NCI-H446 (cell line): Measurements from ENCODE around the gene SMYD3.

Experiments used
- DNase-seq, 2 experiments: peaks; one replicate each; lab custom pipeline; 2025; lab: John Stamatoyannopoulos, UW

The SMYD3 gene

GRCh38 chr1:245871191-245871590 is 635.9 kb downstream of the SMYD3 start:
- no peak for DNase-seq

- no peak for DNase-seq
Observed at GRCh38 chr1:245870698-245871097, 636.4 kb downstream of the SMYD3 start.

- no peak for DNase-seq
Observed at GRCh38 chr1:245869847-245870246, 637.2 kb downstream of the SMYD3 start.

- no peak for DNase-seq
Observed at GRCh38 chr1:245867738-245868137, 639.3 kb downstream of the SMYD3 start.

- DNase-seq: no peak
Observed at GRCh38 chr1:245864872-245865271, 642.2 kb downstream of the SMYD3 start.

- DNase-seq: no peak
Observed at GRCh38 chr1:245863566-245864184, 643.4 kb downstream of the SMYD3 start.

- no peak for DNase-seq
Observed at GRCh38 chr1:245862812-245863540, 644.1 kb downstream of the SMYD3 start.

- peak in 1 of 2 experiments; percentile 48 for DNase-seq
Observed at GRCh38 chr1:245860657-245861544, 646.2 kb downstream of the SMYD3 start.

GRCh38 chr1:245859493-245860114 is 647.5 kb downstream of the SMYD3 start:
- no peak for DNase-seq

- DNase-seq: no peak
Observed at GRCh38 chr1:245858722-245859492, 648.2 kb downstream of the SMYD3 start.

GRCh38 chr1:245858022-245858721 is 648.9 kb downstream of the SMYD3 start:
- no peak for DNase-seq

- DNase-seq: no peak
Observed at GRCh38 chr1:245856944-245857531, 650.0 kb downstream of the SMYD3 start.

GRCh38 chr1:245855846-245856730 is 651.0 kb downstream of the SMYD3 start:
- DNase-seq: no peak

- DNase-seq: no peak
Observed at GRCh38 chr1:245853291-245853690, 653.8 kb downstream of the SMYD3 start.

- no peak for DNase-seq
Observed at GRCh38 chr1:245843101-245843500, 664.0 kb downstream of the SMYD3 start.

GRCh38 chr1:245842106-245842505 is 665.0 kb downstream of the SMYD3 start:
- no peak for DNase-seq

- DNase-seq: no peak
Observed at GRCh38 chr1:245840971-245841370, 666.1 kb downstream of the SMYD3 start.

GRCh38 chr1:245837718-245838117 is 669.4 kb downstream of the SMYD3 start:
- DNase-seq: no peak

- DNase-seq: no peak
Observed at GRCh38 chr1:245835386-245835785, 671.7 kb downstream of the SMYD3 start.
